ENCODE measurements around the gene NDE1. TPM values are rescaled to one million over a fixed set of nuclear protein-coding genes. Genes with fewer than 3 reads are reported as not detected.
"Not testable (repeated sequence)": the region's sequence is repeated elsewhere in the genome, so short reads cannot be mapped to it uniquely, and the experiment has no call there.

Gene NDE1
- total RNA-seq, 1 donor from 2014 or later, result 28.9 TPM

DNA sequence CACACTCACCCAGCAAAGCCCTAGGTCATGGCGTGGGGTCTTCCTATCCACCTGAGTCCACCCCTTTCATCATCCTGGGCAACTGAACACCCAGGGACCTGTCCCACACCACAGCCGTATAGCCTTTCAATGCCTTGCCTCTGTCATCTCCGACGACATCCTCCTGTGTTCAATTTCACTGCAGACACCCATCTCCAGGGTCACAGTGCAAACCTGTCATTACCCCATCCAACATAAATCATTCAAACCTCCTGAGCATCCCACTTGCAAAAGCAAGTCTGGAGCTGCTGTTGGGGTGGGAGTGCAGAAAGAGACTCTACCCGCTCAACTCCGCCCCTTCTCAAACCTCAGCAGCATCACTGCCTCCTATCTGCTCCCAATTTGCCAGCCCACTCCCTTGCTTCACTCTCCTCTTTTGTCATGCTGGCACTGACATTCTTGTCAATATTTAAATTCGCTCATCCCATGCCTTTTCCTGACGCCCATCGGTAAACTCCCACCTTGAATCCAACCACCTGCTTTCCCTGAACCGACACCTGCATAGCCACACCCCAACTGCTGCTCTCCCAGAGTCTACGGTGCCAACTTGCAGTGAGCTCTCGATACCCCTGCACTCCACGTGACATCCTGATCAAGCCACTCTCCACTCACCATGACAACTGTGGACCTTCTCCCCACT lies 44.1 kb upstream of the NDE1 start:
- H3K36me3 ChIP-seq, result peaks cover 94% of the 10 kb centered on the region
- TF ChIP-seq, protein P1, sequence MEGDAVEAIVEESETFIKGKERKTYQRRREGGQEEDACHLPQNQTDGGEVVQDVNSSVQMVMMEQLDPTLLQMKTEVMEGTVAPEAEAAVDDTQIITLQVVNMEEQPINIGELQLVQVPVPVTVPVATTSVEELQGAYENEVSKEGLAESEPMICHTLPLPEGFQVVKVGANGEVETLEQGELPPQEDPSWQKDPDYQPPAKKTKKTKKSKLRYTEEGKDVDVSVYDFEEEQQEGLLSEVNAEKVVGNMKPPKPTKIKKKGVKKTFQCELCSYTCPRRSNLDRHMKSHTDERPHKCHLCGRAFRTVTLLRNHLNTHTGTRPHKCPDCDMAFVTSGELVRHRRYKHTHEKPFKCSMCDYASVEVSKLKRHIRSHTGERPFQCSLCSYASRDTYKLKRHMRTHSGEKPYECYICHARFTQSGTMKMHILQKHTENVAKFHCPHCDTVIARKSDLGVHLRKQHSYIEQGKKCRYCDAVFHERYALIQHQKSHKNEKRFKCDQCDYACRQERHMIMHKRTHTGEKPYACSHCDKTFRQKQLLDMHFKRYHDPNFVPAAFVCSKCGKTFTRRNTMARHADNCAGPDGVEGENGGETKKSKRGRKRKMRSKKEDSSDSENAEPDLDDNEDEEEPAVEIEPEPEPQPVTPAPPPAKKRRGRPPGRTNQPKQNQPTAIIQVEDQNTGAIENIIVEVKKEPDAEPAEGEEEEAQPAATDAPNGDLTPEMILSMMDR (IDR thresholded peaks at IDR 0.05), result no peak

DNA sequence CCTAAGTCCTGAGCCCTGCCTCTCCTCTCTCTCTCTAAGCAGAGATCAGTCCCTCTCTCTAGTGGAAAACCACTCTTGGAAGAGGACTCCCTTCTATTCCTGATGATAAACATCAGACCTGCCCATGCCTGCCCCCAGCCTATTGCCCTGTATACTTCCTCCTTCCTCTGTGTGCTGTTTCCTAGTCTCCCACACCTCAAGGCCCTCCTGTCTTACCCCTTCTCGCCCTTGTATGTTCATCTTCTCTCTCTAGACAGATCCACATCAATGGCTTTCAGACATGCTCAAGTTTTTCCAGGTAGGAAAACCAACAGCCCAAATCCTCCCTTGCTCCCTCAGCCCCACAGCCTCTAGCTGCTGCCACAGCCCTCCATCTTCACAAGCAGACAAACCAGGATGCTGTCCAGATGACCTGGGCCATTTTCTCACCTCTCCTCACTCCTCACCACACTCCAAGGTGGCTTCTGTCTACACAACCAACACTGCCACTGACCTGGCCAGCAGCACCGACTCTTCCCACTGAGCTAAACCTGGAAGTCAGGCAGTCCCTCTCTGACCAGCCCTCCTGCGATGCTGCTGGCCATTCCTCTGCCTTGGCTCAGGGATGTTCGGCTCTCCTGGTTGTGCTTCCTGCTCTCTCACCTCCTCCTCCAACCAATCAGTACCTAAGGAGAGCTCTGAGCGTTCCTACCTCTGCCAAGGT lies 43.4 kb upstream of the NDE1 start:
- ATAC-seq (no peak), DNase-seq (no peak)
- Histone ChIP-seq H3K27me3 (no peaks in the 10 kb centered on the region), H3K9me3 (no peaks in the 10 kb centered on the region), H3K4me1 (peaks cover 18% of the 10 kb centered on the region), H3K36me3 (peaks cover 94% of the 10 kb centered on the region), H3K4me3 (no peak overlapping the region), H3K27ac (peak overlapping the region; percentile 45)
- intact Hi-C loops (cut with DNase I), result no loop called here
- TF ChIP-seq, protein P1 (IDR thresholded peaks at IDR 0.05), result no peak

More for the DNA sequence above, 44.1 kb upstream of the NDE1 start:
- no peaks in the 10 kb centered on the region for H3K9me3 ChIP-seq
- H3K27me3 ChIP-seq, result no peaks in the 10 kb centered on the region
- peaks cover 21% of the 10 kb centered on the region for H3K4me1 ChIP-seq
- no peak overlapping the region for H3K4me3 ChIP-seq
- DNase-seq, result no peak
- ATAC-seq, result no peak
- intact Hi-C loops (cut with DNase I), result no loop called here
- no peak overlapping the region for H3K27ac ChIP-seq

DNA sequence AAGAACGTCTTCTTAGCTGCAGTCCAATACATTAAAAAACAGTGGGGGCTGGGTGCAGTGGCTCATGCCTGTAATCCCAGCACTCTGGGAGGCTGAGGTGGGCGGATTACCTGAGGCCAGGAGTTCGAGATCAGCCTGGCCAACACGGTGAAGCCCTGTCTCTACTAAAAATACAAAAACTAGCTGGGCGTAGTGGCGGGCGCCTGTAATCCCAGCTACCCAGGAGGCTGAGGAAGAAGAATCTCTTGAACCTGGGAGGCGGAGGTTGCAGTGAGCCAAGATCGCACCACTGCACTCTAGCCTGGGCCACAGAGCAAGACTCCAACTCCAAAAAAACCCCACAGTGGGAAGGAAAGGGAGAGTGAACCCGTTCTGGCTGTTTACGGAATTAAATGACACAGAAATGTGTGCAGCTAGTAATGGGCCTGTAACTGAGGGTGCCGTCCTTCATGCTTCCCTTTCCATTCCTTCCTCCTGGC lies 42.8 kb upstream of the NDE1 start:
- ATAC-seq; H3K9me3 ChIP-seq; intact Hi-C loops (cut with DNase I); DNase-seq; H3K4me3 ChIP-seq; H3K27me3 ChIP-seq: not testable (repeated sequence)
- Histone ChIP-seq H3K36me3 (peaks cover 94% of the 10 kb centered on the region), H3K27ac (peak overlapping the region; percentile 45), H3K4me1 (peaks cover 18% of the 10 kb centered on the region)

DNA sequence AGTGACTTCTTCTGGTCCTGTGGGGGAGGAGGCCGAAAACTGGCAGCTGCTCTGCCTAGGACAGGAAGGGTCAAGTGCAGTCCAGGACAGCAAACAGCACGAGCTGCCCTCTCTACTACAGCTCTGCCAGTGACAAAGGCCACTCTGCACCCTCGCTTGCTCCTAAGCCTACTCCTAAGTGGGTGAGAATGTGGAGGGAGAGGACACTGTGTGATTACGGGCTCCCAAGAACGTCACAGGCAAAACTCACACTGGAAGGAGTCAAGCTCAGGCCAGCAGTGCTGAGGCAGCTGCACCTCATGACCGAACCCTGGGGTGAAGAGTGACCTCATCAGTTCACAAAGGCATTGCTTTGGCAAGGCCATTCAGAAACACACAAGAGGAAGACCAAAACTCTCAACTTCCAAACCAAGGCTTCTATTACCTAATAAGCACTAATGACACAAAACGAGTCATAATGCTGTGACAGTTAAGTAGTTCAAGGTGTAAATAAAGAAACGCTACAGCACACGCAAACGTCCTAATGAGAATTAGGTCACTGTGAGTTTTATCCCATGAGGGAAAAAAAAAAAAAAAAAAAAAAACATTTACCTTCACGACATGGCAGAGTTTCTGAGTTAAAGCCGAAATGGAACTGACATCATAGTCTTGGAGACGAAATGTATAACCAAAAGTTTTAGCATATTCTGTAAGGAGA lies 42.2 kb upstream of the NDE1 start:
- H3K4me1 ChIP-seq, result peaks cover 18% of the 10 kb centered on the region
- ATAC-seq, result peak; percentile 76
- TF ChIP-seq, protein P1 (IDR thresholded peaks at IDR 0.05), result no peak
- H3K9me3 ChIP-seq, result no peaks in the 10 kb centered on the region
- H3K27me3 ChIP-seq, result no peaks in the 10 kb centered on the region
- no peak overlapping the region for H3K4me3 ChIP-seq
- H3K36me3 ChIP-seq, result peaks cover 94% of the 10 kb centered on the region
- intact Hi-C loops (cut with DNase I), result no loop called here
- DNase-seq, result no peak
- H3K27ac ChIP-seq, result peak overlapping the region; percentile 45

DNA sequence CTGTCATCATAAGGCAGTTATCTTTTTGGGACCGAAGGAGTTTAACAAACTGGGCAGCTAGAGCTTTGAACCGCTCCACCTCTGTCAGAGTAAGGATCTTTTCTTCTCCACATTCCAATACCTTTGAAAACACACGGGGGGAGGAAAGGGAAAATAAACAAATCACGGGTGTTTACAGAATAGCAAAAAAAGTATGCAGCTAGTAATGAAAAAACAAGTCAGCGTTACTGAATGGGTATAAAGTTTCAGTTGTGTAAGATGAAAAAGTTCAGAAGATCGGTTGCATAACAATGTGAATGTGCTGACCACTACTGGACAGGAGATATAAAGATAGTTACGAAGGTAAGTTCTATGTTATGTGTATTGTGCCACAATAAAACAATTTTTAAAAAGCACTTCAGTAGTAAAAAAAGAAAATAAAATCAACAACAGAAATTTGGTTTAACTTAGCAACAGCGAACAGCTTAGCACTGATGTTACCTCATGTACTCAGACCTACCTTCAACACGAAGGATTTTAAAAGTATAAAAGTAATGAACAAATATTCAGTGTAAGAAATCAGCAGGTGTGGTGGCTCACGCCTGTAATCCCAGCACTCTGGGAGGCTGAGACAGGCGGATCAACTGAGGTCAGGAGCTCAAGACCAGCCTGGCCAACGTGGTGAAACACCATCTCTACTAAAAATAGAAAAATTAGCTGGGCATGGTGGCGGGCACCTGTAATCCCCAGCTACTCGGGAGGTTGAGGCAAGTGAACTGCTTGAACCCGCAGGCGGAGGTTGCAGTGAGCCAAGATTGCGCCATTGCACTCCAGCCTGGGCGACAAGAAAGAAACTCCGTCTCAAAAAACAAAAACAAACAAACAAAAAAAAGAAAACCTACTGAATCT lies 41.4 kb upstream of the NDE1 start:
- no peak overlapping the region for H3K4me3 ChIP-seq
- ATAC-seq (no peak), DNase-seq (no peak)
- peak overlapping the region; percentile 45 for H3K27ac ChIP-seq
- no peaks in the 10 kb centered on the region for H3K27me3 ChIP-seq
- peaks cover 18% of the 10 kb centered on the region for H3K4me1 ChIP-seq
- H3K36me3 ChIP-seq, result peaks cover 91% of the 10 kb centered on the region
- no peaks in the 10 kb centered on the region for H3K9me3 ChIP-seq
- intact Hi-C loops (cut with DNase I), result no loop called here
- TF ChIP-seq, protein P1 (IDR thresholded peaks at IDR 0.05), result peak; percentile 9
